SJSA1 (cell line): ENCODE results near the gene EEF1AKMT2. TPM values are rescaled to one million over a fixed set of nuclear protein-coding genes. Genes with fewer than 3 reads are reported as not detected.

Experiments
- DNase-seq, 2 experiments: peaks; one replicate each; pipeline ENCODE4 v3.0.0-alpha.2; 2015 to 2020; ENCODE audit warnings: low spot score in 2 of 2, low read depth in 1 of 2
- H3K27ac ChIP-seq: fragments of 250-450 bp; sonication (Bioruptor Pico); 2 replicates; pipeline ENCODE4 v1.5.1; 2020; ENCODE audit warnings: mild to moderate bottlenecking, moderate library complexity
- H3K27me3 ChIP-seq: fragments of 250-450 bp; sonication (Bioruptor Pico); replicated peaks from 2 replicates; pipeline ENCODE4 v1.5.1; 2020; ENCODE audit warnings: mild to moderate bottlenecking, moderate library complexity
- H3K36me3 ChIP-seq: fragments of 250-450 bp; sonication (Bioruptor Pico); 2 replicates; pipeline ENCODE4 v1.5.1; 2020; ENCODE audit warnings: mild to moderate bottlenecking
- H3K4me1 ChIP-seq: fragments of 250-450 bp; sonication (Bioruptor Pico); replicated peaks from 2 replicates; pipeline ENCODE4 v1.6.1; 2021; ENCODE audit warnings: mild to moderate bottlenecking
- H3K4me3 ChIP-seq: fragments of 250-450 bp; sonication (Bioruptor Pico); 2 replicates; pipeline ENCODE4 v1.5.1; 2020; ENCODE audit warnings: mild to moderate bottlenecking
- H3K9me3 ChIP-seq: fragments of 250-450 bp; sonication (Bioruptor Pico); replicated peaks from 2 replicates; pipeline ENCODE4 v1.5.1; 2020; ENCODE audit warnings: mild to moderate bottlenecking
- total RNA-seq: library from RNA; depleted of rRNA; stranded (reverse); fragments of >200 nt; shearing (Covaris generic); gene quantifications from 2 replicates; pipeline ENCODE4 v1.2.3, GENCODE V29; 2014; rRNA removed

The EEF1AKMT2 gene
- total RNA-seq, 1 experiment from 2014 or later = 53.0 TPM

DNA sequence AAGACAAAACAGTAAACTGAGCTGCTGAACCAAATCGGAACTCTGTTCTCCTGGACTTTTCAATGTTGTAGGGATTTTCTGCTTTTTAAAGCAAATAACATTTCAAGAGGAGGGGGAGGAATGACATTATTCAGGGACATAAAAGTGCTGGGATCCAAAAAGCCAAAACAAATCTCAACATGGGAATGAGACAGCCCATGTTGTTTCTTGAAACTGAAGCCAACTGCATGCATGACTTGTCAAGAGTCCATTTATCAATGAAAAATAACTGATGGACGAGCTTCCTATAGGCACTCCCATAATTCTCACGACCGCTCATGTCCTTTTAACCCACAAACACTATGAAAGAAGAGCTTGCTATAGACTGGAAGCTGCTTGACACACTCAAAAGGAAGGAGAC, 75.3 kb downstream of the EEF1AKMT2 start:
- no peak for DNase-seq
- Histone ChIP-seq H3K27me3 (no peaks in the 10 kb centered on the region), H3K27ac (no peak overlapping the region), H3K4me3 (no peak overlapping the region), H3K4me1 (peaks cover 7% of the 10 kb centered on the region), H3K36me3 (no peaks in the 10 kb centered on the region), H3K9me3 (no peaks in the 10 kb centered on the region)

DNA sequence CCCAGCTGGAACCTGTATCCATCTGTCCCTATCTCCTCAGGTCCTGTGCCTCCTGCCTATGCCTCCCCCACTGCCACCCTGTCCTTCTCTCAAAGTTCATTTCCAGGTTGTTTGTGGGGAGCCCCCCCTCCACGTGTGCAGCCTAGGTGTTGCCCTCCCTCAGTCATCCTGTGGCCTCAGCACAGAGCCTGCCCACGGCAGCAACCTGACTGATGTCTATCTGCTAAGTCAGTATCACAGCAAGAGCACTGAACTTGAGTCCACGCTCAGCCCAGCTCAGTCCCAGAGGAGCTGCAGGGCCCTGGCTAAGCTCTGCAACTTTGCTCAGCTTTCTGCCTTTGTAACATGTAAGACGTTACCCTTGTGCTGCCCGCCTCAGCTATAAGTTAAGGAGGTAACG, 76.2 kb downstream of the EEF1AKMT2 start:
- H3K9me3 ChIP-seq = no peaks in the 10 kb centered on the region
- H3K36me3 ChIP-seq = no peaks in the 10 kb centered on the region

DNA sequence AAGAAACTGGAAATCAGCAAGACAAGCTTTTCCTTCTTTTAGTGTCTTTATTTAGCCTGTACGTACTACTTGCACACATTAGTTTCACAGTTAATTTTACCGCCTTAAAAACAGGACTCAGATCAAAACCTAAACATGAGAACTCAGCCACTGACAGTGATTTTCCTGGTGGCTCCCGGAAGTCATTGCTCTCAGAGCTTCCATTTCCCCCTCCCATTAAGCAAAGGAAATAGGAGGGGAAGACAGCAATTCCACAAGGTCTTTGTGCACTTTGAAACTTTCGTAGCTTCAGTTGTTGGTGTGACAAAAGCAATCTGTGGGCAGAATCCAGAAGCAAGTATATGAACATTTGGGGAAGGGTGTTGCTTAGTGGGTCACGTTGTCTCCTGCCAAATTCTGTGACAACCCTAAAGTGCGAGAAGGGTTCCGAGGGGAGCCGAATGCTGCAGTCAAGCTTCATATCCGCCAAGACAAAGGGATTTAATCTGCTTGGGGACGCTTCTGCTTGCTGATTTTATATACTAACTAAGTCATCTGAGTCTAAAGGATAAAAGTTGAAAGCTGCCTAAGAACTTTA, 77.9 kb downstream of the EEF1AKMT2 start:
- Histone ChIP-seq H3K27me3 (no peaks in the 10 kb centered on the region), H3K36me3 (no peaks in the 10 kb centered on the region)
- no peak for DNase-seq

More for the DNA sequence above, 76.2 kb downstream of the EEF1AKMT2 start:
- Histone ChIP-seq H3K27ac (no peak overlapping the region), H3K4me1 (peaks cover 7% of the 10 kb centered on the region), H3K4me3 (no peak overlapping the region), H3K27me3 (no peaks in the 10 kb centered on the region)
- DNase-seq = no peak

DNA sequence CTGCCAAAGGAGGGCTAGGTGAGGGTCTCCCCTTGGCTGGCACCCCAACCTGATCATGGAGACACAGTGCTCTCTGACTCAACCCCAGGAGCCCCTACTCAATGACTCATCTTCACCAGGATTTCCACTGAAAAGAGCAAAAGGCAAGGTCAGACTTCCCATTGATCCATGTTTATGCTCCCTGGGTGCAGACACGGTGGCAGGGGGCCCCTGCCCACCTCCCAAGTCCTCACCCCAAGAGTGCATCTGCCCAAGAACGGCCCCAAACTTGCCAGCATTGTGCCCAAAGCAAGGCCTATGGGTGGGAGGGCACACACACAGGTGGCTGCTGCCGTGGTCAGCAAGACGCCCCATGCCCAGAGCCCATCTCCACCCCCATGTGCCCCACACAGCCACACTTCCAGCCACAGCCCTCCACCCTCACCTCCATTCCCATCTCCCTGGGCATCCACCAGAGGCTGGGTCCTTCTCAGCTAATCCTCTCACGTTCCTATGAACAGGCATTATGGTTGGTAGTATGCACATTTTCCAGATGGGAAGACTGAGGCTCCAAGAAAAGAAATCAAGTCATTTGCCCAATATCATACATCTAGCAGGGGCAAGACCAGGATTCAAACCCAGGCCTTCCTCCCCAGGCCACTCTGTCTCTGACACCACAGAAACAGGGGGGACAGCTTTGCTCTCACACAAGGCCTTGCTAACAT, 78.8 kb downstream of the EEF1AKMT2 start:
- H3K27me3 ChIP-seq = no peaks in the 10 kb centered on the region
- no peak for DNase-seq
- H3K4me3 ChIP-seq = no peak overlapping the region
- no peaks in the 10 kb centered on the region for H3K9me3 ChIP-seq
- no peak overlapping the region for H3K27ac ChIP-seq
- H3K4me1 ChIP-seq = no peaks in the 10 kb centered on the region
- H3K36me3 ChIP-seq = no peaks in the 10 kb centered on the region

More for the DNA sequence above, 77.9 kb downstream of the EEF1AKMT2 start:
- H3K9me3 ChIP-seq = no peaks in the 10 kb centered on the region
- no peak overlapping the region for H3K4me3 ChIP-seq
- no peak overlapping the region for H3K27ac ChIP-seq
- no peaks in the 10 kb centered on the region for H3K4me1 ChIP-seq

DNA sequence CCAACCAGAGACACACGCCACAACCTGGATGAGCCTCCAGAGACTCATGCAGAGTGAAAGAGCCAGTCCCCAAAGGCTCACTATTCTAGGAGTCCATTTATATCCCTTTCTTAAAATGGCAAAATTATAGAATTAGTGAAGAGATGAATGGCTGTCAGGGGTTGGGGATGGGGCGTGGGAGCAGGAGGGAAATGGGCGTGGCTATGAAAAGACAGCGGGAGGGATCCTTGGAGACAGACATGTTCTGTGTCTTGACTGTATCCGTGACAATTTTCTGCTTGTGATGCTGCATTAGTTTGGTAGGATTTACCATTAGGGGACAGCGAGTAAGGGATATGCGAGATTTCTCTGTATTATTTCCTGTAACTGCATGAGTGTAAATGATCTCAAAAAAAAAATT, 80.5 kb downstream of the EEF1AKMT2 start:
- Histone ChIP-seq H3K4me3 (no peak overlapping the region), H3K36me3 (peaks cover 5% of the 10 kb centered on the region), H3K4me1 (no peaks in the 10 kb centered on the region), H3K27me3 (no peaks in the 10 kb centered on the region), H3K27ac (no peak overlapping the region), H3K9me3 (no peaks in the 10 kb centered on the region)
- DNase-seq = no peak

DNA sequence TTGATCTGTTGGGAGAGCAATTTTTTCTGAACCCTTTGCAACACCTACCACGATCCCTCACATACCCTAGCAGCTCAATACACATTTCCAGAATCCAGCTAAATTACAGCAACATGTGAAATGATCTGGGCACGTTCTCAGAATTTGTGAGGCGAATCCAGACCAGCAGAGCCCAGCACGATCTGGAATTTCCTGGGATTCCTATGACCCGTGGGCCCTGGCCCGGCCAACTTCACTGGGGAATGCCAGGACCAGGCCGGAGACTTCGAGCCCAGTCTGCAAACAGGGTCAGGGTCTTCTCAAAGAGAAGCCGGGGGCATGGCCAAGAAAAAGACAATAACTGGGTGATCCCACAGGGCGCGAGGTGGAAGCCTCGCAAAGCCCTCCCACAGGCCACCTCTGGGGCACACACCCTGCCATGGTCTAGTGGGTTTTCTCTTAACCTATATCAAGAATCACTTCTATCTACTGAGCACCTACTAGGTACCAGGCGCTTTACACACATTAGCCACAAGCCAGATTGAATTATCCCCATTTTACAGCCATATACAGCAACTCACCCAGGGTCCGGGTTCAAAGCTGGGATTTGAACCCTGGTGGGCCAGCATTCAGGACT, 81.3 kb downstream of the EEF1AKMT2 start:
- Histone ChIP-seq H3K27ac (no peak overlapping the region), H3K27me3 (no peaks in the 10 kb centered on the region), H3K4me3 (no peak overlapping the region), H3K9me3 (no peaks in the 10 kb centered on the region), H3K36me3 (peaks cover 11% of the 10 kb centered on the region), H3K4me1 (no peaks in the 10 kb centered on the region)
- no peak for DNase-seq

DNA sequence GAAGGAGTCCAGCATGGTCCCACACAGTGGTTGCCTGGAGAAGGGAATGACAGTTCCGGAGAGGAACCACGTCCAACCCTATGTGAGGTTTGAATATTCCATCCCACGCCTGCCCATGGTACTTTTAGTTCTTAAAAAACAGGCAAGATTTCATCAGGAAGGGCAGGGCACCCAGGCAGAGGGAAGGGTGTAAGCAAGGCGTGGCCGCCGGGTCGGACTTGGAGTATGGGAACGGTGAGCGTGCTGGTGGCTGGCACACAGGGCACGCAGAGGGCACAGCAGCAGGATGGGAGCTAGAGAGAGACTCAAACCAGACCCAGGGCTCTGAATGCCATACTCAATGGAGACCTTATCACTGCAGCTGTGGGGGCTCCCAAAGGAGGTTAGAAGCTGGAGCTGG, 81.8 kb downstream of the EEF1AKMT2 start:
- Histone ChIP-seq H3K4me3 (no peak overlapping the region), H3K36me3 (peaks cover 13% of the 10 kb centered on the region), H3K27me3 (no peaks in the 10 kb centered on the region), H3K27ac (no peak overlapping the region), H3K9me3 (no peaks in the 10 kb centered on the region), H3K4me1 (no peaks in the 10 kb centered on the region)
- DNase-seq = no peak

DNA sequence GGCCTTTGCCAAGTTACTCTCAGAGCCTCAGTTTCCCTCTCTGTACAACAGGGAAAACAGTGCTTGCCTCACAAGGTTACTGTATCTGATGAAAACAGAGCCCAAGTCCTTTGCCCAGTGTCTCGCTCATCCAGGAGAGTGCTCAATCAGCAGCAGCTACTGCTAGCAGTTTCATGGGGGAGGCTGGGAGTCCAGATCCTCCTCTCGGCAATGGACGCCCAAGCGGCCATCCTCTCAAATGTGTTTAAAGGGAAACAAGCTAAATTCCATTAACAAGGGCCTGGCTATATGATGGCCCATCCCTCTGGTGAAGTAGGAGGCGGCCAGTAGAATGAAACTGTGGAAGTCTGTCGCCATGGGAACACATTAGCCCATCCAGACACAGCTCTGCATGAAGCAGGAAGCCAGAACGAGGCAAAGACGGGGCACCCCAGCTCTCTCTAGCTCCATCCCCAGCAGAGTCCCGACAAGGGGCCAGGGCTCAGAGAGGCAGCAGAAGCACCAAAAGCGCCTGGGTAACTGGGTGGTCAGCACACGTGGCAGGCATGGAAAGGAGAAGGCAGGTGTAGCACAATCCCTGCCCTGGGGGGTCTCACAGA, 82.7 kb downstream of the EEF1AKMT2 start:
- Histone ChIP-seq H3K27me3 (no peaks in the 10 kb centered on the region), H3K27ac (no peak overlapping the region), H3K4me1 (no peaks in the 10 kb centered on the region), H3K9me3 (no peaks in the 10 kb centered on the region), H3K36me3 (peaks cover 14% of the 10 kb centered on the region), H3K4me3 (no peak overlapping the region)
- DNase-seq = no peak

DNA sequence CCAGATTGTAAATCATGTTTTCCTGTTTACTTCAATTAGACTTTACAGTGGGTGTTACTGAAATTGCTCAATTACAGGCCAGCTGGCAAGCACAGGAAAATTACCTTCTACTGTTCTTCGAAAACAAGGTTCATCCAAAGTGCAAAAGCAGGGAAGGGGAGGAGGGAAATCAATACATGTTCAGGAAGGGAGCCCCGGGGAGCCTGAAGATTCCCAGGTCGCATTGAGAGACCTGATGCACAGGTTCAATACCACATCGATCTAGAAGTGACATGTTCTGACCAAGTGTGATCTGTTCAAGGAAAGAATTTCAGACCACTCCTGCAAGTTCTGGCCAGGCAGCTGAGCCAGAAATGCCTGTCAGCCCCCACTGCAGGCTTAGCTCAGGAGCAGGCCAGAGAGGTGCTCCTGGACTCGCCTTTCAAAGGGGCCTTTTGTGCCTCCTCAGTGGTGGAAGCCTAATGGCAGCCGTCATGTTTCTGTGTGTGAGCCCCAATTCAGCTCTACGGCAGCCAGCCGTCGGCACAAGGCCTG, 83.4 kb downstream of the EEF1AKMT2 start:
- Histone ChIP-seq H3K36me3 (peaks cover 14% of the 10 kb centered on the region), H3K4me1 (no peaks in the 10 kb centered on the region), H3K27ac (no peak overlapping the region), H3K4me3 (no peak overlapping the region), H3K9me3 (no peaks in the 10 kb centered on the region), H3K27me3 (no peaks in the 10 kb centered on the region)
- DNase-seq = no peak

Other genes with a start within 250 kb of the EEF1AKMT2 start
- 10.2 and 14.1 TPM in 2 replicates for gene FAM53B, start 47.5 kb downstream of the EEF1AKMT2 start, total RNA-seq
- 16.1 and 19.2 TPM in 2 replicates for gene ABRAXAS2, start 9.9 kb upstream of the EEF1AKMT2 start, total RNA-seq
- 20.8 and 27.1 TPM in 2 replicates for gene ZRANB1, start 150.2 kb upstream of the EEF1AKMT2 start, total RNA-seq